Measurements from ENCODE around the gene TICRR. TPM values are rescaled to one million over a fixed set of nuclear protein-coding genes. Genes with fewer than 3 reads are reported as not detected.

TICRR gene
- total and polyA plus RNA-seq, 2 experiments from 2014 or later = 2.7 to 11.0 TPM

- Histone ChIP-seq H3K9me3 (ENCODE audit: low read depth) (no peaks in the 10 kb centered on the region), H3K4me1 (ENCODE audit: low read depth) (no peaks in the 10 kb centered on the region), H3K4me3 (no peak overlapping the region), H3K36me3 (peaks cover 21% of the 10 kb centered on the region), H3K27ac (no peak overlapping the region), H3K27me3 (no peaks in the 10 kb centered on the region)
- TF ChIP-seq CTCF (IDR thresholded peaks at IDR 0.05; ENCODE audit: low read depth, low read length) = peak; percentile 92
- DNase-seq (ENCODE audit: low read depth in 1 of 2, low spot score in 1 of 2) = peak; percentile 75 to 81
Observed at GRCh38 chr15:89647191-89647851, 72.1 kb downstream of the TICRR start.

GRCh38 chr15:89648106-89649012 is 73.1 kb downstream of the TICRR start:
- Histone ChIP-seq H3K4me1 (ENCODE audit: low read depth) (no peaks in the 10 kb centered on the region), H3K9me3 (ENCODE audit: low read depth) (no peaks in the 10 kb centered on the region), H3K27me3 (no peaks in the 10 kb centered on the region), H3K4me3 (no peak overlapping the region), H3K36me3 (peaks cover 16% of the 10 kb centered on the region), H3K27ac (no peak overlapping the region)
- no peak for DNase-seq (ENCODE audit: low read depth in 1 of 2, low spot score in 1 of 2)
- TF ChIP-seq CTCF (IDR thresholded peaks at IDR 0.05; ENCODE audit: low read depth, low read length) = no peak

GRCh38 chr15:89649013-89649625 is 73.8 kb downstream of the TICRR start:
- peaks cover 14% of the 10 kb centered on the region for H3K36me3 ChIP-seq
- H3K4me3 ChIP-seq = no peak overlapping the region
- no peaks in the 10 kb centered on the region for H3K27me3 ChIP-seq
- peaks cover 4% of the 10 kb centered on the region for H3K4me1 ChIP-seq (ENCODE audit: low read depth)
- no peaks in the 10 kb centered on the region for H3K9me3 ChIP-seq (ENCODE audit: low read depth)
- no peak overlapping the region for H3K27ac ChIP-seq
- no peak for TF ChIP-seq CTCF (IDR thresholded peaks at IDR 0.05; ENCODE audit: low read depth, low read length)
- no peak for DNase-seq (ENCODE audit: low read depth in 1 of 2, low spot score in 1 of 2)

GRCh38 chr15:89649716-89650115 is 74.4 kb downstream of the TICRR start:
- TF ChIP-seq CTCF (IDR thresholded peaks at IDR 0.05; ENCODE audit: low read depth, low read length) = no peak
- Histone ChIP-seq H3K4me1 (ENCODE audit: low read depth) (peaks cover 8% of the 10 kb centered on the region), H3K9me3 (ENCODE audit: low read depth) (no peaks in the 10 kb centered on the region), H3K36me3 (peaks cover 14% of the 10 kb centered on the region), H3K27ac (no peak overlapping the region), H3K4me3 (no peak overlapping the region), H3K27me3 (no peaks in the 10 kb centered on the region)
- no peak for DNase-seq (ENCODE audit: low read depth in 1 of 2, low spot score in 1 of 2)

- Histone ChIP-seq H3K27ac (no peak overlapping the region), H3K27me3 (no peaks in the 10 kb centered on the region), H3K4me1 (ENCODE audit: low read depth) (peaks cover 20% of the 10 kb centered on the region), H3K9me3 (ENCODE audit: low read depth) (no peaks in the 10 kb centered on the region), H3K36me3 (peaks cover 7% of the 10 kb centered on the region), H3K4me3 (no peak overlapping the region)
- no peak for DNase-seq (ENCODE audit: low read depth in 1 of 2, low spot score in 1 of 2)
- TF ChIP-seq CTCF (IDR thresholded peaks at IDR 0.05; ENCODE audit: low read depth, low read length) = no peak
Observed at GRCh38 chr15:89652131-89652530, 76.9 kb downstream of the TICRR start.
